GM12873 (cell line): ENCODE data around the gene POU2F1.

ENCODE experiments used
- TF ChIP-seq, protein P1 (sequence below): IDR thresholded peaks from 2 replicates; pipeline ENCODE4 v1.5.1; 2012; ENCODE audit warnings: low read depth, mild to moderate bottlenecking, moderate library complexity, low read length, control low read depth; ENCODE audit not compliant: insufficient read depth; ENCODE audit errors: missing control alignments

Gene POU2F1

DNA sequence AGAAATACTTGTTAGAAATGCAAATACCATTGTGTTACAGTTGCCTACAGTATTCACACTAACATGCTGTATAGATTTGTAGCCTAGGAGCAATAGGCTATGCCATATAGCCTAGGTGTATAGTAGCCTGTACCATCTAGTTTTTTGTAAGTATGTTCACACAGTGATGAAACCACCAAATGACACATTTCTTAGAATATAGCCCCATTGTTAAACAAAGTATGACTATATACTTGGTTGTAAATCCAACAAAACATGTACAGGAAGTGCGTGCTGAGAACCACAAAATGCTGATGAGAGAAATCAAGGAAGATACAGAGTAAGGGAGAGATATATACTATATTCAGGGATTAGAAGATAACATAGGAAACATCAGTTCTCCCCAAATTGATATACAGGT lies 92.2 kb downstream of the POU2F1 start:
- TF ChIP-seq, protein P1, sequence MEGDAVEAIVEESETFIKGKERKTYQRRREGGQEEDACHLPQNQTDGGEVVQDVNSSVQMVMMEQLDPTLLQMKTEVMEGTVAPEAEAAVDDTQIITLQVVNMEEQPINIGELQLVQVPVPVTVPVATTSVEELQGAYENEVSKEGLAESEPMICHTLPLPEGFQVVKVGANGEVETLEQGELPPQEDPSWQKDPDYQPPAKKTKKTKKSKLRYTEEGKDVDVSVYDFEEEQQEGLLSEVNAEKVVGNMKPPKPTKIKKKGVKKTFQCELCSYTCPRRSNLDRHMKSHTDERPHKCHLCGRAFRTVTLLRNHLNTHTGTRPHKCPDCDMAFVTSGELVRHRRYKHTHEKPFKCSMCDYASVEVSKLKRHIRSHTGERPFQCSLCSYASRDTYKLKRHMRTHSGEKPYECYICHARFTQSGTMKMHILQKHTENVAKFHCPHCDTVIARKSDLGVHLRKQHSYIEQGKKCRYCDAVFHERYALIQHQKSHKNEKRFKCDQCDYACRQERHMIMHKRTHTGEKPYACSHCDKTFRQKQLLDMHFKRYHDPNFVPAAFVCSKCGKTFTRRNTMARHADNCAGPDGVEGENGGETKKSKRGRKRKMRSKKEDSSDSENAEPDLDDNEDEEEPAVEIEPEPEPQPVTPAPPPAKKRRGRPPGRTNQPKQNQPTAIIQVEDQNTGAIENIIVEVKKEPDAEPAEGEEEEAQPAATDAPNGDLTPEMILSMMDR, result no peak

DNA sequence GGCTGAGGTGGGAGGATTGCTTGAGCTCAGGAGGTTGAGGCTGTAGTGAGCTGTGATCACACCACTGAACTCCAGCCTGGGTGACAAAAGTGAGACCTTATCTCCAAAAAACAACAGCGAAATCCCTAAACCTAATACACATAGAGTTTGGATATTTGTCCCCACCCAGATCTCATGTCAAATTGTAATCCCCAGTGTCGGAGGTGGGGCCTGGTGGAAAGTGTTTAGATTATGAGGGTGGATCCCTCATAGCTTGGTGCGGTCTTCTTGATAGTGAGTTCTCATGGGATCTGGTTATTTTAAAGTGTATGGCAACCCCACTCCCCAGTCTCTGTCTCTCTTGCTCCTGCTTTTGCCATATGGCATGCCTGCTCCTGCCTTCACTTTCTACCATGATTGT lies 94.0 kb downstream of the POU2F1 start:
- TF ChIP-seq, protein P1, result no peak

DNA sequence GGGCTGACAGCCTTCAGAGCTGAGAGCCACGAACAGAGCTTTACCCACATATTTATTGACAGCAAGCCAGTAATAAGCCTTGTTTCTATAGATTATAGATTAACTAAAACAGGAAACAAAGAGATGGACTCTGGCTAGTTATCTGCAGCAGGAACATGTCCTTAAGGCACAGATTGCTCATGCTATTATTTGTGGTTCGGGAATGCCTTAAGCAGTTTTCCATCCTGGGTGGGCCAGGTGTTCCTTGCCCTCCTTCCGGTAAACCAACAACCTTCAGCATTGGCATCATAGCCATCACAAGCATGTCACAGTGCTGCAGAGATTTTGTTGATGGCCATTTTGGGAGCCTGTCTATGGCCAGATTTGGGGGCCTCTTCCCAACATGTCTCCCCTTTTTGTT lies 96.8 kb downstream of the POU2F1 start:
- TF ChIP-seq, protein P1, result no peak

DNA sequence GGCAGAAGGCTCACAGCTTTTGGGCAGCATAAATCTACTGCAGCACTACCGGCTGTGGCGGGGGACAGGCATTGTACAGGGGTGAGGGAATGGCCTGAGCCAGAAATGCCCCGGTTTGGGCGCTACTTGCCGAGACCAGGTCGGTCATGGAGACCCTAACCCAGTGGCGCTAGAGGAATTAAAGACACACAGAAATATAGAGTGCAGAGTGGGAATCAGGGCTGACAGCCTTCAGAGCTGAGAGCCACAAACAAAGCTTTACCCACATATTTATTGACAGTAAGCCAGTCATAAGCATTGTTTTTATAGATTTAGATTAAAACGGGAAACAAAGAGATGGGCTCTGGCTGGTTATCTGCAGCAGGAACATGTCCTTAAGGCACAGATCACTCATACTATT lies 101.8 kb downstream of the POU2F1 start:
- TF ChIP-seq, protein P1, result no peak

- TF ChIP-seq, protein P1, result no peak
Observed at GRCh38 chr1:167325151-167325550, 104.5 kb downstream of the POU2F1 start.

- TF ChIP-seq, protein P1, result no peak
Observed at GRCh38 chr1:167328306-167328815, 107.7 kb downstream of the POU2F1 start.

GRCh38 chr1:167328816-167329483 lies 108.3 kb downstream of the POU2F1 start:
- TF ChIP-seq, protein P1, result no peak
